Measurements from ENCODE around the gene CA14. TPM values are rescaled to one million over a fixed set of nuclear protein-coding genes. Genes with fewer than 3 reads are reported as not detected.
"Not testable (repeated sequence)": the region's sequence is repeated elsewhere in the genome, so short reads cannot be mapped to it uniquely, and the experiment has no call there.

CA14 gene
- total RNA-seq, 2 experiments from 2014 or later, result not detected

- intact Hi-C loops (cut with DNase I, micrococcal nuclease), result no loop called here
- ChIA-PET POLR2A (interaction anchor here (1.2 kb wide), 1 partner anchor 9 kb away, joined by 3 read pairs; no protein-coding TSS in a partner anchor), CTCF (interaction anchor here (0.9 to 1.3 kb wide), 2 partner anchors 8 to 38 kb away, joined by 4 to 6 read pairs; no protein-coding TSS in a partner anchor)
- DNase-seq, result no peak
- H3K27me3 Mint-ChIP-seq, result no peaks in the 10 kb centered on the region
- no peak for ATAC-seq
- no peak overlapping the region for H3K27ac Mint-ChIP-seq
- H3K36me3 Mint-ChIP-seq (ENCODE audit: low read depth), result peaks cover 53% of the 10 kb centered on the region
- H3K9me3 Mint-ChIP-seq (ENCODE audit: low read depth), result no peaks in the 10 kb centered on the region
- no peaks in the 10 kb centered on the region for H3K4me1 Mint-ChIP-seq
- no peak overlapping the region for H3K4me3 Mint-ChIP-seq
Measured at GRCh38 chr1:150225546-150225945, 32.0 kb upstream of the CA14 start.

GRCh38 chr1:150226486-150226885, 31.1 kb upstream of the CA14 start:
- Mint-ChIP-seq H3K27ac (no peak overlapping the region), H3K4me3 (no peak overlapping the region), H3K4me1 (no peaks in the 10 kb centered on the region), H3K36me3 (ENCODE audit: low read depth) (peaks cover 58% of the 10 kb centered on the region), H3K9me3 (ENCODE audit: low read depth) (no peaks in the 10 kb centered on the region), H3K27me3 (no peaks in the 10 kb centered on the region)
- CTCF ChIA-PET, result no interaction called here
- DNase-seq (no peak), ATAC-seq (no peak)
- intact Hi-C loops (cut with DNase I, micrococcal nuclease), result no loop called here
- POLR2A ChIA-PET, result no interaction called here

- intact Hi-C loops (cut with DNase I, micrococcal nuclease), result no loop called here
- no peaks in the 10 kb centered on the region for H3K4me1 Mint-ChIP-seq
- no peak overlapping the region for H3K4me3 Mint-ChIP-seq
- H3K36me3 Mint-ChIP-seq (ENCODE audit: low read depth), result peaks cover 58% of the 10 kb centered on the region
- ATAC-seq, result no peak
- H3K27me3 Mint-ChIP-seq, result no peaks in the 10 kb centered on the region
- POLR2A ChIA-PET, result no interaction called here
- no peak for DNase-seq
- CTCF ChIA-PET, result no interaction called here
- no peak overlapping the region for H3K27ac Mint-ChIP-seq
- no peaks in the 10 kb centered on the region for H3K9me3 Mint-ChIP-seq (ENCODE audit: low read depth)
Measured at GRCh38 chr1:150227228-150227627, 30.3 kb upstream of the CA14 start.

GRCh38 chr1:150228246-150228645, 29.3 kb upstream of the CA14 start:
- POLR2A ChIA-PET; intact Hi-C loops (cut with DNase I, micrococcal nuclease); H3K9me3 Mint-ChIP-seq (ENCODE audit: low read depth); H3K27me3 Mint-ChIP-seq; H3K4me1 Mint-ChIP-seq; DNase-seq; ATAC-seq; H3K4me3 Mint-ChIP-seq; CTCF ChIA-PET; H3K27ac Mint-ChIP-seq: not testable (repeated sequence)
- H3K36me3 Mint-ChIP-seq (ENCODE audit: low read depth), result peaks cover 56% of the 10 kb centered on the region

DNA sequence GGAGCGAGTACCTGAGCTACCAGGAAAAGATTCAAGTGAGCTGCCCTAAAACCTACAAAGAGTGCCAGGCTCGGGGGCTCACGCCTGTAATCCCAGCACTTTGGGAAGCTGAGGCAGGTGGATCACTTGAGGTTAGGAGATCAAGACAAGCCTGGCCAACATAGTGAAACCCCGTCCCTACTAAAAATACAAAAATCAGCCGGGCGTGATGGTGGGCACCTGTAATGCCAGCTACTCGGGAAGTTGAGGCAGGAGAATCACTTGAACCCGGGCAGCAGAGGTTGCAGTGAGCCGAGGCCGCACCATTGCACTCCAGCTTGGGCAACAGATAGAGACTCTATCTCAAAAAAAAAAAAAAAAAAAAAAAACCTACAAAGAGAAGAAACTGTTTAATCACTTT, 24.7 kb upstream of the CA14 start:
- ChIA-PET POLR2A (interaction anchor here (0.6 to 0.7 kb wide), 2 partner anchors 36 to 83 kb away, joined by 6 to 8 read pairs; partner anchors contain the start of gene APH1A), CTCF (interaction anchor here (0.6 to 1.9 kb wide), 4 partner anchors 8 to 773 kb away, joined by 3 to 6 read pairs (median 4); no protein-coding TSS in a partner anchor)
- intact Hi-C loops (cut with DNase I, micrococcal nuclease), result loop anchor here in 1 of 2 experiments (10.0 kb wide), 1 partner anchor 382 kb away; no protein-coding TSS in a partner anchor
- not testable (repeated sequence) for H3K27me3 Mint-ChIP-seq; H3K9me3 Mint-ChIP-seq (ENCODE audit: low read depth); H3K4me3 Mint-ChIP-seq; ATAC-seq; DNase-seq
- peaks cover 14% of the 10 kb centered on the region for H3K4me1 Mint-ChIP-seq
- H3K36me3 Mint-ChIP-seq (ENCODE audit: low read depth), result peaks cover 37% of the 10 kb centered on the region
- H3K27ac Mint-ChIP-seq, result peak overlapping the region; percentile 99

GRCh38 chr1:150233359-150234308, 23.9 kb upstream of the CA14 start:
- ChIA-PET CTCF (interaction anchor here (0.6 to 1.9 kb wide), 7 partner anchors 9 to 773 kb away, joined by 3 to 6 read pairs (median 3); partner anchors contain the start of gene RPRD2), POLR2A (interaction anchor here (0.6 to 1.3 kb wide), 9 partner anchors 8 to 689 kb away, joined by 3 to 8 read pairs (median 3); partner anchors contain the start of gene APH1A)
- peak; percentile 73 for DNase-seq
- Mint-ChIP-seq H3K9me3 (ENCODE audit: low read depth) (no peaks in the 10 kb centered on the region), H3K4me1 (peaks cover 14% of the 10 kb centered on the region), H3K4me3 (no peak overlapping the region), H3K27me3 (no peaks in the 10 kb centered on the region), H3K36me3 (ENCODE audit: low read depth) (peaks cover 34% of the 10 kb centered on the region), H3K27ac (peak overlapping the region; percentile 99)
- no peak for ATAC-seq
- intact Hi-C loops (cut with DNase I, micrococcal nuclease), result loop anchor here (1.0 to 10.0 kb wide), 5 partner anchors 20 to 643 kb away; partner anchors contain the start of genes ARNT (in 1 of the 2) and MRPS21 (in 1 of the 2)

DNA sequence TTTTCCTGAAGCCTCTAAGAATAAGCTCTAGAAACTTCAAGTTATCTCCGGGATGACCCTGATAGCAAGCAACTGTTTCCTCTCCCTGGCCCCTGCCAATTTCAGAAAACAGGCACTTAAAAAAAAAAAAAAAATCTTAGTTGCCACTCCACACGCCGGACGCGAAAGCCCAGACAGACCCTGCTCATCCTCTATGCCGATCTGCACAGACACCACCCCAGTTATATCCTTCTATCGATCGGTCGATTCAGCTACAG, 23.3 kb upstream of the CA14 start:
- H3K4me1 Mint-ChIP-seq, result peaks cover 14% of the 10 kb centered on the region
- no peak for DNase-seq
- H3K27me3 Mint-ChIP-seq, result no peaks in the 10 kb centered on the region
- peak overlapping the region; percentile 99 for H3K27ac Mint-ChIP-seq
- no peaks in the 10 kb centered on the region for H3K9me3 Mint-ChIP-seq (ENCODE audit: low read depth)
- ATAC-seq, result no peak
- intact Hi-C loops (cut with DNase I, micrococcal nuclease), result loop anchor here (1.0 to 10.0 kb wide), 5 partner anchors 21 to 643 kb away; partner anchors contain the start of genes ARNT (in 1 of the 2) and MRPS21 (in 1 of the 2)
- POLR2A ChIA-PET, result interaction anchor here (0.6 to 1.3 kb wide), 6 partner anchors 9 to 688 kb away, joined by 3 to 6 read pairs (median 3); no protein-coding TSS in a partner anchor
- peaks cover 29% of the 10 kb centered on the region for H3K36me3 Mint-ChIP-seq (ENCODE audit: low read depth)
- CTCF ChIA-PET, result interaction anchor here (0.6 to 1.9 kb wide), 6 partner anchors 9 to 130 kb away, joined by 3 to 6 read pairs (median 4); partner anchors contain the start of gene RPRD2
- H3K4me3 Mint-ChIP-seq, result no peak overlapping the region

- intact Hi-C loops (cut with DNase I, micrococcal nuclease), result loop anchor here (1.0 to 10.0 kb wide), 6 partner anchors 21 to 642 kb away; partner anchors contain the start of genes ARNT (in 1 of the 2), CIART (in 1 of the 2) and MRPS21 (in 1 of the 2)
- ChIA-PET CTCF (interaction anchor here (0.7 to 1.9 kb wide), 4 partner anchors 12 to 330 kb away, joined by 3 to 4 read pairs (median 3); no protein-coding TSS in a partner anchor), POLR2A (interaction anchor here (1.3 to 1.4 kb wide), 2 partner anchors 9 to 21 kb away, joined by 3 to 4 read pairs; no protein-coding TSS in a partner anchor)
- Mint-ChIP-seq H3K27ac (peak overlapping the region; percentile 99), H3K9me3 (ENCODE audit: low read depth) (no peaks in the 10 kb centered on the region), H3K4me1 (peaks cover 14% of the 10 kb centered on the region), H3K4me3 (no peak overlapping the region), H3K27me3 (no peaks in the 10 kb centered on the region), H3K36me3 (ENCODE audit: low read depth) (peaks cover 28% of the 10 kb centered on the region)
- peak; percentile 95 for DNase-seq
- ATAC-seq, result peak; percentile 46
Measured at GRCh38 chr1:150234566-150235293, 22.8 kb upstream of the CA14 start.

- Mint-ChIP-seq H3K4me1 (peaks cover 14% of the 10 kb centered on the region), H3K9me3 (ENCODE audit: low read depth) (no peaks in the 10 kb centered on the region), H3K27ac (no peak overlapping the region), H3K36me3 (ENCODE audit: low read depth) (peaks cover 23% of the 10 kb centered on the region), H3K4me3 (no peak overlapping the region), H3K27me3 (no peaks in the 10 kb centered on the region)
- ATAC-seq (no peak), DNase-seq (peak; percentile 54)
- ChIA-PET POLR2A (interaction anchor here (1.0 to 1.4 kb wide), 2 partner anchors 21 to 348 kb away, joined by 4 to 7 read pairs; a partner anchor contains a TSS), CTCF (interaction anchor here (0.7 to 1.5 kb wide), 2 partner anchors 21 to 330 kb away, joined by 3 read pairs; no protein-coding TSS in a partner anchor)
- intact Hi-C loops (cut with DNase I, micrococcal nuclease), result loop anchor here (2.0 to 10.0 kb wide), 3 partner anchors 47 to 641 kb away; partner anchors contain the start of genes ARNT (in 1 of the 2) and CIART (in 1 of the 2)
Measured at GRCh38 chr1:150235294-150235851, 22.2 kb upstream of the CA14 start.

GRCh38 chr1:150235852-150236613, 21.5 kb upstream of the CA14 start, which contains the start of gene ANP32E:
TSS of gene ANP32E (minus strand) at chr1:150236112. CDS start at chr1:150235786, 326 bp downstream.
- Mint-ChIP-seq H3K36me3 (ENCODE audit: low read depth) (peaks cover 17% of the 10 kb centered on the region), H3K27ac (peak within 1 kb of the TSS; percentile 99), H3K27me3 (no peaks in the 10 kb centered on the region), H3K9me3 (ENCODE audit: low read depth) (no peaks in the 10 kb centered on the region), H3K4me3 (no peak within 1 kb of the TSS), H3K4me1 (peaks cover 14% of the 10 kb centered on the region)
- POLR2A ChIA-PET, result interaction anchor here (1.0 to 1.4 kb wide), 2 partner anchors 20 to 348 kb away, joined by 4 to 7 read pairs; a partner anchor contains a TSS
- ATAC-seq (peak; percentile 91), DNase-seq (peak; percentile 96)
- CTCF ChIA-PET, result interaction anchor here (0.6 to 0.7 kb wide), 2 partner anchors 171 to 329 kb away, joined by 3 read pairs; no protein-coding TSS in a partner anchor
- intact Hi-C loops (cut with DNase I, micrococcal nuclease), result loop anchor here (1.0 to 10.0 kb wide), 14 partner anchors 23 to 641 kb away; partner anchors contain the start of genes APH1A (in 2 of the 2), CIART (in 2 of the 2), RPRD2 (in 2 of the 2) and ARNT (in 1 of the 2)
